ENCODE measurements around the gene ZC3H7B. TPM values are rescaled to one million over a fixed set of nuclear protein-coding genes. Genes with fewer than 3 reads are reported as not detected.

The ZC3H7B gene
- total and polyA plus RNA-seq, 7 donors, result 13.2 to 43.3 (median 24.3) TPM

GRCh38 chr22:41361716-41362310 lies 60.5 kb downstream of the ZC3H7B start:
- Histone ChIP-seq H3K4me3 (no peak overlapping the region), H3K27ac (no peak overlapping the region), H3K36me3 (peaks cover 0 to 18% (median 10%) of the 10 kb centered on the region in 4 donors), H3K27me3 (no peaks in the 10 kb centered on the region), H3K9me3 (no peaks in the 10 kb centered on the region), H3K4me1 (peaks cover 0 to 5% (median 4%) of the 10 kb centered on the region in 4 donors)
- no peak for DNase-seq
- WGBS, 2 donors, result 93 to 95% methylated on average over 13 of the region's 13 CpGs
- TF ChIP-seq POLR2A (IDR thresholded peaks at IDR 0.05) (no peak), EP300 (IDR thresholded peaks at IDR 0.05) (no peak), POLR2AphosphoS5 (IDR thresholded peaks at IDR 0.05) (no peak)
- TF ChIP-seq, protein P1, sequence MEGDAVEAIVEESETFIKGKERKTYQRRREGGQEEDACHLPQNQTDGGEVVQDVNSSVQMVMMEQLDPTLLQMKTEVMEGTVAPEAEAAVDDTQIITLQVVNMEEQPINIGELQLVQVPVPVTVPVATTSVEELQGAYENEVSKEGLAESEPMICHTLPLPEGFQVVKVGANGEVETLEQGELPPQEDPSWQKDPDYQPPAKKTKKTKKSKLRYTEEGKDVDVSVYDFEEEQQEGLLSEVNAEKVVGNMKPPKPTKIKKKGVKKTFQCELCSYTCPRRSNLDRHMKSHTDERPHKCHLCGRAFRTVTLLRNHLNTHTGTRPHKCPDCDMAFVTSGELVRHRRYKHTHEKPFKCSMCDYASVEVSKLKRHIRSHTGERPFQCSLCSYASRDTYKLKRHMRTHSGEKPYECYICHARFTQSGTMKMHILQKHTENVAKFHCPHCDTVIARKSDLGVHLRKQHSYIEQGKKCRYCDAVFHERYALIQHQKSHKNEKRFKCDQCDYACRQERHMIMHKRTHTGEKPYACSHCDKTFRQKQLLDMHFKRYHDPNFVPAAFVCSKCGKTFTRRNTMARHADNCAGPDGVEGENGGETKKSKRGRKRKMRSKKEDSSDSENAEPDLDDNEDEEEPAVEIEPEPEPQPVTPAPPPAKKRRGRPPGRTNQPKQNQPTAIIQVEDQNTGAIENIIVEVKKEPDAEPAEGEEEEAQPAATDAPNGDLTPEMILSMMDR (IDR thresholded peaks at IDR 0.05), result no peak
- intact Hi-C loops (cut with DNase I), result loop anchor here (10.0 kb wide), 1 partner anchor 167 kb away; no protein-coding TSS in a partner anchor

DNA sequence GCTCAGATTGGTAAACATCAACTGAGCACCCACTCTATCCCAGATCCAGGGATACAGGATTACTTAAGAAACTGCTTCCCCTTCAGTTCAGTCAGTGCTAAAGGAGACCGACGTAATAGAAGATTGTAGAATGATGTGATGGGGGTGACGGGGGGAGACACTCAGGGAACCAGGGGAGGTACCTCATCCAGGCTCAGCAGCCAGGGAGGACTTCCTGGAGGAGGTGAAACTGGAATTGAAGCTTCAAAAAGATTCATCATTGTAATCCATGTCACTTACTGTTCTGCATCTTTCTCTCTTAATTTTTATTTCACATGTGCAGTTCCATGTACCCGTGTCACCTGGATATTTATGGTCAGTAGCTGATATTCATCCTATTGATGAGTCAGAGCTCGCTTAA lies 61.3 kb downstream of the ZC3H7B start:
- no peak overlapping the region for H3K27ac ChIP-seq
- 83 to 88% methylated on average over 5 of the region's 5 CpGs for WGBS, 2 donors
- TF ChIP-seq, protein P1 (IDR thresholded peaks at IDR 0.05), result no peak
- TF ChIP-seq EP300 (IDR thresholded peaks at IDR 0.05) (no peak), POLR2AphosphoS5 (IDR thresholded peaks at IDR 0.05) (no peak), POLR2A (IDR thresholded peaks at IDR 0.05) (no peak)
- peaks cover 0 to 10% (median 2%) of the 10 kb centered on the region in 4 donors for H3K36me3 ChIP-seq
- no peaks in the 10 kb centered on the region for H3K9me3 ChIP-seq
- no peak overlapping the region for H3K4me3 ChIP-seq
- peaks cover 0 to 9% (median 8%) of the 10 kb centered on the region in 4 donors for H3K4me1 ChIP-seq
- H3K27me3 ChIP-seq, result no peaks in the 10 kb centered on the region
- DNase-seq, result no peak
- intact Hi-C loops (cut with DNase I), result loop anchor here (10.0 kb wide), 1 partner anchor 168 kb away; no protein-coding TSS in a partner anchor

- intact Hi-C loops (cut with DNase I), result loop anchor here (10.0 kb wide), 1 partner anchor 169 kb away; no protein-coding TSS in a partner anchor
- no peak overlapping the region for H3K4me3 ChIP-seq
- no peaks in the 10 kb centered on the region for H3K36me3 ChIP-seq
- no peak for DNase-seq
- H3K4me1 ChIP-seq, result peaks cover 0 to 25% (median 23%) of the 10 kb centered on the region in 4 donors
- no peak overlapping the region for H3K27ac ChIP-seq
- H3K27me3 ChIP-seq, result no peaks in the 10 kb centered on the region
- no peak for TF ChIP-seq POLR2A (IDR thresholded peaks at IDR 0.05)
- TF ChIP-seq, protein P1 (IDR thresholded peaks at IDR 0.05), result no peak
- no peak for TF ChIP-seq POLR2AphosphoS5 (IDR thresholded peaks at IDR 0.05)
- no peak for TF ChIP-seq EP300 (IDR thresholded peaks at IDR 0.05)
- H3K9me3 ChIP-seq, result no peaks in the 10 kb centered on the region
- 77 to 90% methylated on average over 6 of the region's 6 CpGs for WGBS, 2 donors
Observed at GRCh38 chr22:41364233-41364632, 62.9 kb downstream of the ZC3H7B start.

- Histone ChIP-seq H3K9me3 (no peaks in the 10 kb centered on the region), H3K27ac (no peak overlapping the region), H3K4me1 (peaks cover 0 to 33% (median 29%) of the 10 kb centered on the region in 4 donors), H3K4me3 (no peak overlapping the region), H3K36me3 (no peaks in the 10 kb centered on the region), H3K27me3 (no peaks in the 10 kb centered on the region)
- intact Hi-C loops (cut with DNase I), result loop anchor here (5.0 to 10.0 kb wide), 3 partner anchors 63 to 170 kb away; partner anchors contain the start of genes RANGAP1 and ZC3H7B
- WGBS, 2 donors, result 19 to 60% methylated on average over 8 of the region's 8 CpGs
- TF ChIP-seq POLR2AphosphoS5 (IDR thresholded peaks at IDR 0.05), result no peak
- TF ChIP-seq EP300 (IDR thresholded peaks at IDR 0.05), result no peak
- TF ChIP-seq, protein P1 (IDR thresholded peaks at IDR 0.05), result no peak
- TF ChIP-seq POLR2A (IDR thresholded peaks at IDR 0.05), result no peak
- DNase-seq, result no peak
Observed at GRCh38 chr22:41364955-41365354, 63.6 kb downstream of the ZC3H7B start.
